GM12878 (cell line): ENCODE results near the gene ELFN2. TPM values are rescaled to one million over a fixed set of nuclear protein-coding genes. Genes with fewer than 3 reads are reported as not detected.

ENCODE experiments used
- ATAC-seq: fragments of 200-7000 bp; cut with Tn5 transposase; 3 replicates; pipeline ENCODE4 v1.9.1; 2020; ENCODE audit warnings: mild to moderate bottlenecking, moderate library complexity
- BruUV-seq: library from RNA; stranded (reverse); fragments of 400-500 nt; replicated peaks from 2 replicates; lab custom pipeline; 2021; lab: Mats Ljungman, UMichigan
- CTCF ChIA-PET: fragments of 300-600 bp; sonication (Branson Sonifier 250); formaldehyde crosslinking; extraction: SDS; loops from one replicate; lab custom pipeline; 2021; ENCODE audit warnings: inconsistent platforms; lab: Yijun Ruan, JAX
- POLR2A ChIA-PET: fragments of 350-600 bp; formaldehyde crosslinking; extraction: SDS; loops from one replicate; lab custom pipeline; 2021; ENCODE audit warnings: inconsistent platforms; lab: Charles Lee
- RAD21 ChIA-PET: fragments of 300-600 bp; sonication (Branson Sonifier 250); formaldehyde crosslinking; loops from one replicate; lab custom pipeline; 2023; ENCODE audit warnings: antibody characterized with exemption; ENCODE audit not compliant: unreplicated experiment; lab: Charles Lee
- SMC1A ChIA-PET: fragments of 300-600 bp; sonication (Branson Sonifier 250); formaldehyde crosslinking; loops from one replicate; lab custom pipeline; 2023; ENCODE audit not compliant: unreplicated experiment, uncharacterized antibody; lab: Charles Lee
- DNase-seq: peaks from one replicate; pipeline ENCODE4 v3.0.0-alpha.2; 2011; ENCODE audit warnings: low read depth, low spot score
- FAIRE-seq: peaks from 3 replicates; lab custom pipeline; 2011; peaks lifted over from hg19 to GRCh38; lab: Jason Lieb, UNC
- H2AFZ ChIP-seq: 2 replicates; pipeline ENCODE4 v1.6.0; 2011; ENCODE audit warnings: low read depth, low read length, control low read depth; ENCODE audit not compliant: control insufficient read depth
- H3K27ac ChIP-seq: 2 replicates; pipeline ENCODE4 v1.5.1; 2011; ENCODE audit warnings: control low read depth; ENCODE audit not compliant: control insufficient read depth, insufficient read depth
- H3K27me3 ChIP-seq, 2 experiments: replicated peaks in 1 of 2; 2 replicates each; pipeline versions ENCODE4 v1.6.0 to v1.6.1; 2011; ENCODE audit warnings: low read length in 1 of 2; ENCODE audit not compliant: control insufficient read depth in 2 of 2, insufficient read depth in 2 of 2
- H3K36me3 ChIP-seq, 2 experiments: 2 replicates each; pipeline ENCODE4 v1.5.1; 2011; ENCODE audit warnings: low read length in 1 of 2; ENCODE audit not compliant: control insufficient read depth in 2 of 2, insufficient read depth in 2 of 2
- H3K4me1 ChIP-seq: 2 replicates; pipeline ENCODE4 v1.6.1; 2011; ENCODE audit warnings: mild to moderate bottlenecking, low read length, moderate library complexity, mixed read lengths; ENCODE audit not compliant: control insufficient read depth, insufficient read depth
- H3K4me2 ChIP-seq: 2 replicates; pipeline ENCODE4 v1.6.0; 2011; ENCODE audit warnings: control low read depth; ENCODE audit not compliant: control insufficient read depth, insufficient read depth
- H3K4me3 ChIP-seq: fragments of 200-600 bp; sonication (generic); 2 replicates; pipeline ENCODE4 v1.5.1; 2016
- H3K79me2 ChIP-seq: 2 replicates; pipeline ENCODE4 v1.6.0; 2011; ENCODE audit warnings: low read length; ENCODE audit not compliant: control insufficient read depth, insufficient read depth
- H3K9ac ChIP-seq: 2 replicates; pipeline ENCODE4 v1.8.0; 2011; ENCODE audit warnings: low read length, control low read depth, mixed read lengths; ENCODE audit not compliant: control insufficient read depth, insufficient read depth
- H3K9me3 ChIP-seq: replicated peaks from 3 replicates; pipeline ENCODE4 v1.5.1; 2011; ENCODE audit warnings: mild to moderate bottlenecking, low read length; ENCODE audit not compliant: control insufficient read depth, insufficient read depth
- H4K20me1 ChIP-seq: 2 replicates; pipeline ENCODE4 v1.6.0; 2011; ENCODE audit not compliant: control insufficient read depth, insufficient read depth
- DPF2 ChIP-seq: fragments of 450-650 bp; IDR thresholded peaks from 2 replicates; pipeline ENCODE4 v1.6.1; 2017; ENCODE audit warnings: mild to moderate bottlenecking
- IKZF1 ChIP-seq: fragments of 450-650 bp; conservative IDR thresholded peaks from 2 replicates; pipeline ENCODE4 v1.6.1; 2017; ENCODE audit warnings: antibody characterized with exemption, mild to moderate bottlenecking
- JUND ChIP-seq: IDR thresholded peaks from 2 replicates; pipeline ENCODE4 v1.6.1; 2012; ENCODE audit warnings: low read depth, mild to moderate bottlenecking, low read length, improper control_type of control experiment, moderate library complexity
- RAD21 ChIP-seq: IDR thresholded peaks from 2 replicates; pipeline ENCODE4 v1.6.1; 2011; ENCODE audit warnings: mild to moderate bottlenecking, low read depth, low read length, moderate library complexity; ENCODE audit not compliant: insufficient read depth
- SIN3A ChIP-seq: IDR thresholded peaks from 2 replicates; pipeline ENCODE4 v1.6.1; 2012; ENCODE audit warnings: low read depth, low read length, improper control_type of control experiment
- STAT1 ChIP-seq: fragments of 450-650 bp; conservative IDR thresholded peaks from 2 replicates; pipeline ENCODE4 v1.6.1; 2014; ENCODE audit warnings: antibody characterized with exemption, mild to moderate bottlenecking
- ZNF207 ChIP-seq: fragments of 450-650 bp; IDR thresholded peaks from 2 replicates; pipeline ENCODE4 v1.6.1; 2014; ENCODE audit warnings: antibody characterized with exemption, mild to moderate bottlenecking, borderline replicate concordance
- WGBS: methylation state at CpG from one replicate; pipeline ENCODE4 v1.1.6; 2016; ENCODE audit warnings: low lambda C conversion rate; ENCODE audit not compliant: insufficient replicate concordance, insufficient coverage; ENCODE audit errors: missing lambda C conversion rate; 5-methylcytosine and 5-hydroxymethylcytosine counted together
- in situ Hi-C: fragments of 300-500 bp; cut with MboI; formaldehyde crosslinking; loops from 9 replicates; pipeline ENCODE4 v1.14.3; 2018; ENCODE audit warnings: mixed read lengths
- intact Hi-C: fragments of 100-400 bp; cut with micrococcal nuclease; formaldehyde crosslinking; loops from one replicate; pipeline ENCODE4 v1.14.2; 2022; ENCODE audit not compliant: unreplicated experiment
- polyA plus RNA-seq, 11 experiments: library from polyadenylated mRNA; depleted of rRNA in 4 of 11; unstranded in 6 of 11; stranded (reverse) in 5 of 11; fragments of >200 nt; fragmentation: Nextera tagmentation in 4 of 11; fragmentation: Illumina TruSeq in 1 of 11; extraction: Ambion mirVana in 4 of 11; extraction: Trizol in 1 of 11; gene quantifications; 1 replicate in 1 of 11; 2 replicates in 10 of 11; pipeline versions ENCODE4 v1.2.1 to v1.2.3, GENCODE V29; 2011 to 2016; ENCODE audit warnings: inconsistent platforms in 2 of 11, missing spikeins in 2 of 11, low read depth in 1 of 11
- total RNA-seq, 4 experiments: library from RNA; depleted of rRNA in 3 of 4; stranded (reverse); fragments of >200 nt in 3 of 4; fragmentation: Illumina TruSeq in 1 of 4; extraction: Trizol in 1 of 4; gene quantifications; 2 replicates each; pipeline versions ENCODE4 v1.2.1 to v1.2.3, GENCODE V29; 2013 to 2021
- TF ChIP-seq, protein P1 (sequence below): fragments of 150-350 bp; IDR thresholded peaks from 2 replicates; pipeline ENCODE4 v1.6.1; 2016; ENCODE audit warnings: low read depth, low read length
- TF ChIP-seq, protein P2 (sequence below): fragments of 450-650 bp; IDR thresholded peaks from 2 replicates; pipeline ENCODE4 v1.6.1; 2014; ENCODE audit warnings: mild to moderate bottlenecking
- TF ChIP-seq, protein P3 (sequence below): fragments of 450-650 bp; conservative IDR thresholded peaks from 2 replicates; pipeline ENCODE4 v1.6.1; 2017; ENCODE audit warnings: mild to moderate bottlenecking, moderate library complexity
- TF ChIP-seq, protein P4 (sequence below): fragments of 150-350 bp; IDR thresholded peaks from 2 replicates; pipeline ENCODE4 v1.6.1; 2014; ENCODE audit warnings: mild to moderate bottlenecking, low read depth, low read length
- TF ChIP-seq, protein P5 (sequence below): fragments of 450-650 bp; formaldehyde crosslinking; IDR thresholded peaks from 2 replicates; pipeline ENCODE4 v1.5.0; 2022; ENCODE audit warnings: mild to moderate bottlenecking, missing genetic modification characterization

The ELFN2 gene
- total and polyA plus RNA-seq, 10 of the 15 experiments (the other 5 are each of a cell fraction or from before 2014, with no cell fraction given): 0.03 to 0.05 TPM; not detected in 8

DNA sequence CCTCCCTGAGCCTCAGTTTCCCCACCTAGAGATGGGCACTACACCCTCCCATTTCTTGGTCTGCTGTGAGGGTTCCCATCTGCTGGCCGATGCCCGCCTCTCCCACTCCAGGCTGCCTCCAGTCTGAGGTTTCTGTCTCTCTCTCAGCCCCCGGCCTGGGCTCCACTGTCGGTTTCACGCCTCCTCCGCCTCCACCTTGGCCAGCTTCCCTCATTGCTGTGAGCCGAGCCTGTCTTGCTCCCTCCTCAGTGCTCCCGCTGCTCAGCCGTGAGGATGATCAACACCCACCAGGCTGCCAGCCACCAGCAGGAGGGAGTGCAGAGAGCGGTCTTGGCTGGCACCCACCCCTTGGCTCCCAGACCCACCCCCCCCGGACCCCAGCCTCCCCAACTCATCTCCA is 83.9 kb downstream of the ELFN2 start:
- POLR2A ChIA-PET: interaction anchor here (0.7 kb wide), 1 partner anchor 10 kb away, joined by 4 read pairs; no protein-coding TSS in a partner anchor
- Histone ChIP-seq H3K9me3 (no peaks in the 10 kb centered on the region), H3K27me3 (peaks cover 0 to 3% of the 10 kb centered on the region in 2 experiments; a peak in 1 of 4 replicates), H3K4me2 (no peak overlapping the region), H2AFZ (no peak overlapping the region), H3K9ac (no peak overlapping the region), H3K27ac (no peak overlapping the region), H3K4me1 (peaks cover 12% of the 10 kb centered on the region), H4K20me1 (no peaks in the 10 kb centered on the region), H3K4me3 (no peak overlapping the region), H3K36me3 (no peaks in the 10 kb centered on the region), H3K79me2 (no peaks in the 10 kb centered on the region)
- intact Hi-C loops: no loop called here
- ATAC-seq (no peak), DNase-seq (no peak), FAIRE-seq (no peak)
- in situ Hi-C loops: no loop called here
- no TSS peak for BruUV-seq
- RAD21 ChIA-PET: no interaction called here
- WGBS: 35% methylated on average over 8 of the region's 11 CpGs
- CTCF ChIA-PET: interaction anchor here (1.2 to 1.5 kb wide), 2 partner anchors 12 to 17 kb away, joined by 3 to 5 read pairs; no protein-coding TSS in a partner anchor
- SMC1A ChIA-PET: interaction anchor here (1.1 to 1.7 kb wide), 2 partner anchors 9 to 16 kb away, joined by 3 to 4 read pairs; no protein-coding TSS in a partner anchor
- TF ChIP-seq, protein P1, sequence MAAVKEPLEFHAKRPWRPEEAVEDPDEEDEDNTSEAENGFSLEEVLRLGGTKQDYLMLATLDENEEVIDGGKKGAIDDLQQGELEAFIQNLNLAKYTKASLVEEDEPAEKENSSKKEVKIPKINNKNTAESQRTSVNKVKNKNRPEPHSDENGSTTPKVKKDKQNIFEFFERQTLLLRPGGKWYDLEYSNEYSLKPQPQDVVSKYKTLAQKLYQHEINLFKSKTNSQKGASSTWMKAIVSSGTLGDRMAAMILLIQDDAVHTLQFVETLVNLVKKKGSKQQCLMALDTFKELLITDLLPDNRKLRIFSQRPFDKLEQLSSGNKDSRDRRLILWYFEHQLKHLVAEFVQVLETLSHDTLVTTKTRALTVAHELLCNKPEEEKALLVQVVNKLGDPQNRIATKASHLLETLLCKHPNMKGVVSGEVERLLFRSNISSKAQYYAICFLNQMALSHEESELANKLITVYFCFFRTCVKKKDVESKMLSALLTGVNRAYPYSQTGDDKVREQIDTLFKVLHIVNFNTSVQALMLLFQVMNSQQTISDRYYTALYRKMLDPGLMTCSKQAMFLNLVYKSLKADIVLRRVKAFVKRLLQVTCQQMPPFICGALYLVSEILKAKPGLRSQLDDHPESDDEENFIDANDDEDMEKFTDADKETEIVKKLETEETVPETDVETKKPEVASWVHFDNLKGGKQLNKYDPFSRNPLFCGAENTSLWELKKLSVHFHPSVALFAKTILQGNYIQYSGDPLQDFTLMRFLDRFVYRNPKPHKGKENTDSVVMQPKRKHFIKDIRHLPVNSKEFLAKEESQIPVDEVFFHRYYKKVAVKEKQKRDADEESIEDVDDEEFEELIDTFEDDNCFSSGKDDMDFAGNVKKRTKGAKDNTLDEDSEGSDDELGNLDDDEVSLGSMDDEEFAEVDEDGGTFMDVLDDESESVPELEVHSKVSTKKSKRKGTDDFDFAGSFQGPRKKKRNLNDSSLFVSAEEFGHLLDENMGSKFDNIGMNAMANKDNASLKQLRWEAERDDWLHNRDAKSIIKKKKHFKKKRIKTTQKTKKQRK: no peak
- no peak for TF ChIP-seq ZNF207
- TF ChIP-seq STAT1: no peak
- no peak for TF ChIP-seq RAD21
- TF ChIP-seq, protein P2, sequence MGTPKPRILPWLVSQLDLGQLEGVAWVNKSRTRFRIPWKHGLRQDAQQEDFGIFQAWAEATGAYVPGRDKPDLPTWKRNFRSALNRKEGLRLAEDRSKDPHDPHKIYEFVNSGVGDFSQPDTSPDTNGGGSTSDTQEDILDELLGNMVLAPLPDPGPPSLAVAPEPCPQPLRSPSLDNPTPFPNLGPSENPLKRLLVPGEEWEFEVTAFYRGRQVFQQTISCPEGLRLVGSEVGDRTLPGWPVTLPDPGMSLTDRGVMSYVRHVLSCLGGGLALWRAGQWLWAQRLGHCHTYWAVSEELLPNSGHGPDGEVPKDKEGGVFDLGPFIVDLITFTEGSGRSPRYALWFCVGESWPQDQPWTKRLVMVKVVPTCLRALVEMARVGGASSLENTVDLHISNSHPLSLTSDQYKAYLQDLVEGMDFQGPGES: no peak
- no peak for TF ChIP-seq IKZF1
- TF ChIP-seq, protein P3, sequence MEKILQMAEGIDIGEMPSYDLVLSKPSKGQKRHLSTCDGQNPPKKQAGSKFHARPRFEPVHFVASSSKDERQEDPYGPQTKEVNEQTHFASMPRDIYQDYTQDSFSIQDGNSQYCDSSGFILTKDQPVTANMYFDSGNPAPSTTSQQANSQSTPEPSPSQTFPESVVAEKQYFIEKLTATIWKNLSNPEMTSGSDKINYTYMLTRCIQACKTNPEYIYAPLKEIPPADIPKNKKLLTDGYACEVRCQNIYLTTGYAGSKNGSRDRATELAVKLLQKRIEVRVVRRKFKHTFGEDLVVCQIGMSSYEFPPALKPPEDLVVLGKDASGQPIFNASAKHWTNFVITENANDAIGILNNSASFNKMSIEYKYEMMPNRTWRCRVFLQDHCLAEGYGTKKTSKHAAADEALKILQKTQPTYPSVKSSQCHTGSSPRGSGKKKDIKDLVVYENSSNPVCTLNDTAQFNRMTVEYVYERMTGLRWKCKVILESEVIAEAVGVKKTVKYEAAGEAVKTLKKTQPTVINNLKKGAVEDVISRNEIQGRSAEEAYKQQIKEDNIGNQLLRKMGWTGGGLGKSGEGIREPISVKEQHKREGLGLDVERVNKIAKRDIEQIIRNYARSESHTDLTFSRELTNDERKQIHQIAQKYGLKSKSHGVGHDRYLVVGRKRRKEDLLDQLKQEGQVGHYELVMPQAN: no peak
- no peak for TF ChIP-seq JUND
- TF ChIP-seq SIN3A: no peak
- TF ChIP-seq, protein P4, sequence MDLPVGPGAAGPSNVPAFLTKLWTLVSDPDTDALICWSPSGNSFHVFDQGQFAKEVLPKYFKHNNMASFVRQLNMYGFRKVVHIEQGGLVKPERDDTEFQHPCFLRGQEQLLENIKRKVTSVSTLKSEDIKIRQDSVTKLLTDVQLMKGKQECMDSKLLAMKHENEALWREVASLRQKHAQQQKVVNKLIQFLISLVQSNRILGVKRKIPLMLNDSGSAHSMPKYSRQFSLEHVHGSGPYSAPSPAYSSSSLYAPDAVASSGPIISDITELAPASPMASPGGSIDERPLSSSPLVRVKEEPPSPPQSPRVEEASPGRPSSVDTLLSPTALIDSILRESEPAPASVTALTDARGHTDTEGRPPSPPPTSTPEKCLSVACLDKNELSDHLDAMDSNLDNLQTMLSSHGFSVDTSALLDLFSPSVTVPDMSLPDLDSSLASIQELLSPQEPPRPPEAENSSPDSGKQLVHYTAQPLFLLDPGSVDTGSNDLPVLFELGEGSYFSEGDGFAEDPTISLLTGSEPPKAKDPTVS: no peak
- no peak for TF ChIP-seq DPF2
- TF ChIP-seq, protein P5, sequence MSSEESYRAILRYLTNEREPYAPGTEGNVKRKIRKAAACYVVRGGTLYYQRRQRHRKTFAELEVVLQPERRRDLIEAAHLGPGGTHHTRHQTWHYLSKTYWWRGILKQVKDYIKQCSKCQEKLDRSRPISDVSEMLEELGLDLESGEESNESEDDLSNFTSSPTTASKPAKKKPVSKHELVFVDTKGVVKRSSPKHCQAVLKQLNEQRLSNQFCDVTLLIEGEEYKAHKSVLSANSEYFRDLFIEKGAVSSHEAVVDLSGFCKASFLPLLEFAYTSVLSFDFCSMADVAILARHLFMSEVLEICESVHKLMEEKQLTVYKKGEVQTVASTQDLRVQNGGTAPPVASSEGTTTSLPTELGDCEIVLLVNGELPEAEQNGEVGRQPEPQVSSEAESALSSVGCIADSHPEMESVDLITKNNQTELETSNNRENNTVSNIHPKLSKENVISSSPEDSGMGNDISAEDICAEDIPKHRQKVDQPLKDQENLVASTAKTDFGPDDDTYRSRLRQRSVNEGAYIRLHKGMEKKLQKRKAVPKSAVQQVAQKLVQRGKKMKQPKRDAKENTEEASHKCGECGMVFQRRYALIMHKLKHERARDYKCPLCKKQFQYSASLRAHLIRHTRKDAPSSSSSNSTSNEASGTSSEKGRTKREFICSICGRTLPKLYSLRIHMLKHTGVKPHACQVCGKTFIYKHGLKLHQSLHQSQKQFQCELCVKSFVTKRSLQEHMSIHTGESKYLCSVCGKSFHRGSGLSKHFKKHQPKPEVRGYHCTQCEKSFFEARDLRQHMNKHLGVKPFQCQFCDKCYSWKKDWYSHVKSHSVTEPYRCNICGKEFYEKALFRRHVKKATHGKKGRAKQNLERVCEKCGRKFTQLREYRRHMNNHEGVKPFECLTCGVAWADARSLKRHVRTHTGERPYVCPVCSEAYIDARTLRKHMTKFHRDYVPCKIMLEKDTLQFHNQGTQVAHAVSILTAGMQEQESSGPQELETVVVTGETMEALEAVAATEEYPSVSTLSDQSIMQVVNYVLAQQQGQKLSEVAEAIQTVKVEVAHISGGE (CRISPR knock-in tag): no peak
